Caco-2 (cell line): ENCODE data around the gene SYCP2. TPM values are rescaled to one million over a fixed set of nuclear protein-coding genes. Genes with fewer than 3 reads are reported as not detected.

Experiments
- BruUV-seq: library from RNA; stranded (reverse); fragments of 400-500 nt; replicated peaks from 2 replicates; lab custom pipeline; 2021; lab: Mats Ljungman, UMichigan
- CTCF ChIA-PET: fragments of 300-600 bp; sonication (Branson Sonifier 250); formaldehyde crosslinking; loops from one replicate; lab custom pipeline; 2022; ENCODE audit warnings: antibody characterized with exemption; lab: Charles Lee
- POLR2A ChIA-PET: fragments of 300-600 bp; sonication (Branson Sonifier 250); formaldehyde crosslinking; loops from one replicate; lab custom pipeline; 2022; ENCODE audit warnings: antibody characterized with exemption; lab: Charles Lee
- DNase-seq, 2 experiments: peaks; one replicate each; pipeline versions ENCODE4 v3.0.0 to v3.0.0-alpha.2; 2020 to 2022
- H3K27me3 ChIP-seq: replicated peaks from 2 replicates; pipeline ENCODE4 v1.6.0; 2011; ENCODE audit warnings: low read length; ENCODE audit not compliant: control insufficient read depth, insufficient read depth
- H3K36me3 ChIP-seq: 2 replicates; pipeline ENCODE4 v1.5.1; 2011; ENCODE audit warnings: low read length; ENCODE audit not compliant: control insufficient read depth, insufficient read depth
- H3K4me1 ChIP-seq: fragments of 250-450 bp; sonication (Bioruptor Pico); 2 replicates; pipeline ENCODE4 v1.5.1; 2020; ENCODE audit warnings: mild to moderate bottlenecking
- H3K4me3 ChIP-seq: 2 replicates; pipeline ENCODE4 v1.5.1; 2011; ENCODE audit warnings: low read depth, mild to moderate bottlenecking, control low read depth, low read length
- H3K9me3 ChIP-seq: fragments of 250-450 bp; sonication (Bioruptor Pico); 2 replicates; pipeline ENCODE4 v1.5.1; 2020; ENCODE audit warnings: mild to moderate bottlenecking, moderate library complexity
- H3K27ac Mint-ChIP-seq: one replicate; pipeline ENCODE4 v1.8.0; 2022; ENCODE audit warnings: mixed read lengths; ENCODE audit not compliant: unreplicated experiment
- H3K27me3 Mint-ChIP-seq: one replicate; pipeline ENCODE4 v1.8.0; 2022; ENCODE audit warnings: mixed read lengths; ENCODE audit not compliant: insufficient read depth, unreplicated experiment
- H3K36me3 Mint-ChIP-seq: one replicate; pipeline ENCODE4 v1.8.0; 2022; ENCODE audit warnings: mild to moderate bottlenecking, mixed read lengths; ENCODE audit not compliant: insufficient read depth, unreplicated experiment
- H3K4me1 Mint-ChIP-seq: one replicate; pipeline ENCODE4 v1.8.0; 2022; ENCODE audit warnings: low read depth, mixed read lengths; ENCODE audit not compliant: unreplicated experiment
- H3K4me3 Mint-ChIP-seq: one replicate; pipeline ENCODE4 v1.8.0; 2022; ENCODE audit warnings: mild to moderate bottlenecking, moderate library complexity, mixed read lengths; ENCODE audit not compliant: unreplicated experiment
- H3K9me3 Mint-ChIP-seq: one replicate; pipeline ENCODE4 v1.8.0; 2022; ENCODE audit warnings: mixed read lengths; ENCODE audit not compliant: unreplicated experiment
- CTCF ChIP-seq, 2 experiments: fragments of 200-600 bp in 1 of 2; IDR thresholded peaks; 1 replicate in 1 of 2; 2 replicates in 1 of 2; pipeline versions ENCODE4 v1.5.1 to v1.8.0; 2011 to 2022; ENCODE audit warnings: antibody characterized with exemption in 1 of 2, control low read depth in 1 of 2, inconsistent platforms in 1 of 2, low read depth in 1 of 2, low read length in 1 of 2, mild to moderate bottlenecking in 1 of 2, moderate library complexity in 1 of 2; ENCODE audit not compliant: insufficient read depth in 1 of 2, severe bottlenecking in 1 of 2, unreplicated experiment in 1 of 2
- intact Hi-C: fragments of 100-400 bp; cut with micrococcal nuclease; formaldehyde crosslinking; loops from one replicate; pipeline ENCODE4 v1.10.0; 2022; ENCODE audit not compliant: unreplicated experiment
- total RNA-seq: library from RNA; stranded (reverse); gene quantifications from 2 replicates; pipeline ENCODE4 v1.2.3, GENCODE V29; 2022

The SYCP2 gene
- total RNA-seq, 1 experiment from 2014 or later: 68.7 TPM

DNA sequence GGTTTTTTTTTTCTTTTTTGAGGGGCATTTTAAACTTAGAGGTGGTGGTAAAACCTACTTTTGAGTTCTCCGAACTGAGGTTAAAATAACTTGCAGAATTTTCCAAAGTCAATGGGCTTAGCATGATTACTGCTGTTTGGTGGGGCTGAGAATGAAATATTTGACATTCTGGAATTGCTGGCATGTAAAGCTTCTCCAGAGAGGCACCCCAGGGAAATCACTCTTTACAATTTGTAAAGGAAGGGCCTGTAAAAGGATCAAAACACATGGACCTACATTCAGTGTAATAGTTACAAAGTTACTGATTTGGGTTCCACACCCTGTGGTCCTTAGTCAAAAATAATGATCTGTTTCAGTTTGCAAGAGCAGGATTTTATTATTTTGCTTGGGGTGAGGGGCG is 12.3 kb upstream of the SYCP2 start:
- peaks cover 43% of the 10 kb centered on the region for H3K36me3 Mint-ChIP-seq
- Histone ChIP-seq H3K36me3 (no peaks in the 10 kb centered on the region; the same call in 1 of the 2 replicates), H3K4me1 (peaks cover 9% of the 10 kb centered on the region; the same call in 1 of the 2 replicates), H3K27me3 (no peaks in the 10 kb centered on the region), H3K9me3 (no peaks in the 10 kb centered on the region), H3K4me3 (no peak overlapping the region)
- ChIA-PET CTCF (interaction anchor here (0.6 to 2.9 kb wide), 4 partner anchors 9 to 112 kb away, joined by 3 to 12 read pairs (median 6); partner anchors contain the start of gene SYCP2), POLR2A (interaction anchor here (0.7 to 1.6 kb wide), 2 partner anchors 13 to 20 kb away, joined by 3 to 4 read pairs; no protein-coding TSS in a partner anchor)
- peaks cover 19% of the 10 kb centered on the region for H3K4me1 Mint-ChIP-seq
- H3K27me3 Mint-ChIP-seq: no peaks in the 10 kb centered on the region
- H3K4me3 Mint-ChIP-seq: no peak overlapping the region
- TF ChIP-seq CTCF (IDR thresholded peaks at IDR 0.05; ENCODE audit: insufficient read depth in 1 of 2, low read depth in 1 of 2, low read length in 1 of 2, severe bottlenecking in 1 of 2, unreplicated experiment in 1 of 2): no peak
- intact Hi-C loops: loop anchor here (5.0 to 10.0 kb wide), 2 partner anchors 42 to 419 kb away; no protein-coding TSS in a partner anchor
- H3K9me3 Mint-ChIP-seq: no peaks in the 10 kb centered on the region
- H3K27ac Mint-ChIP-seq: no peak overlapping the region
- no peak for DNase-seq
- no TSS peak for BruUV-seq

- Histone ChIP-seq H3K27me3 (no peaks in the 10 kb centered on the region), H3K36me3 (no peaks in the 10 kb centered on the region; the same call in 1 of the 2 replicates), H3K9me3 (no peaks in the 10 kb centered on the region), H3K4me1 (peaks cover 9% of the 10 kb centered on the region; the same call in 1 of the 2 replicates), H3K4me3 (no peak overlapping the region)
- H3K27me3 Mint-ChIP-seq: no peaks in the 10 kb centered on the region
- ChIA-PET POLR2A (interaction anchor here (1.6 kb wide), 1 partner anchor 12 kb away, joined by 4 read pairs; no protein-coding TSS in a partner anchor), CTCF (interaction anchor here (0.8 to 2.9 kb wide), 5 partner anchors 10 to 178 kb away, joined by 3 to 12 read pairs (median 6); partner anchors contain the start of gene SYCP2)
- intact Hi-C loops: loop anchor here (5.0 to 10.0 kb wide), 2 partner anchors 42 to 420 kb away; no protein-coding TSS in a partner anchor
- no peak for TF ChIP-seq CTCF (IDR thresholded peaks at IDR 0.05; ENCODE audit: insufficient read depth in 1 of 2, low read depth in 1 of 2, low read length in 1 of 2, severe bottlenecking in 1 of 2, unreplicated experiment in 1 of 2)
- no peaks in the 10 kb centered on the region for H3K9me3 Mint-ChIP-seq
- H3K36me3 Mint-ChIP-seq: peaks cover 48% of the 10 kb centered on the region
- no TSS peak for BruUV-seq
- no peak overlapping the region for H3K27ac Mint-ChIP-seq
- no peak overlapping the region for H3K4me3 Mint-ChIP-seq
- peaks cover 19% of the 10 kb centered on the region for H3K4me1 Mint-ChIP-seq
- DNase-seq: no peak
These were observed 11.7 kb upstream of the SYCP2 start for GRCh38 chr20:59945175-59945574.

DNA sequence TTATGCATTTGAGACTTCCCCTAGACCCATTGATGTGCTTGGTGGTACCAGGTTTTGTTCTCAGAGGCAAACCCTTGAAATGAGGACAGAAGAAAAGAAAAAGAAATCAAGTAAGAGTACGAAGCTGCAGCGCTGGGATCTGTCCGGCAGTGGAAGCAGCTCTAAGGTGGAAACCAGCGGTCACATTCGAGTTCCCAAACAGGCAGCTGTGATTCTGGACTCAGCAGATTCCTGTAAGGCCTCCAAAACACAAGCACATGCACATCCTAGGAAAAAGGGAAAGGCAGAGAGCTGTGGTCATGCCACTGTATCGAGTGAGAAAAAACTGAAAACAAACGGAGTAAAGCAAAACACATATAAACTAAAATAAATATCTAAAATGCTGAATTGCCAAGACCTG is 11.3 kb upstream of the SYCP2 start:
- no peaks in the 10 kb centered on the region for H3K27me3 ChIP-seq
- no peaks in the 10 kb centered on the region; the same call in 1 of the 2 replicates for H3K36me3 ChIP-seq
- intact Hi-C loops: loop anchor here (5.0 to 10.0 kb wide), 2 partner anchors 43 to 420 kb away; no protein-coding TSS in a partner anchor
- H3K4me1 ChIP-seq: peaks cover 9% of the 10 kb centered on the region; the same call in 1 of the 2 replicates
- no peaks in the 10 kb centered on the region for H3K9me3 Mint-ChIP-seq
- no peak overlapping the region for H3K27ac Mint-ChIP-seq
- no peak overlapping the region for H3K4me3 ChIP-seq
- no peak for DNase-seq
- no peaks in the 10 kb centered on the region for H3K27me3 Mint-ChIP-seq
- ChIA-PET POLR2A (interaction anchor here (1.6 kb wide), 1 partner anchor 12 kb away, joined by 4 read pairs; no protein-coding TSS in a partner anchor), CTCF (interaction anchor here (0.8 to 2.9 kb wide), 5 partner anchors 10 to 178 kb away, joined by 3 to 12 read pairs (median 6); partner anchors contain the start of gene SYCP2)
- H3K36me3 Mint-ChIP-seq: peaks cover 52% of the 10 kb centered on the region
- H3K4me3 Mint-ChIP-seq: no peak overlapping the region
- BruUV-seq: no TSS peak
- no peaks in the 10 kb centered on the region for H3K9me3 ChIP-seq
- H3K4me1 Mint-ChIP-seq: peaks cover 19% of the 10 kb centered on the region
- TF ChIP-seq CTCF (IDR thresholded peaks at IDR 0.05; ENCODE audit: insufficient read depth in 1 of 2, low read depth in 1 of 2, low read length in 1 of 2, severe bottlenecking in 1 of 2, unreplicated experiment in 1 of 2): no peak
